ENCODE data around the gene OR10A4.

DNA sequence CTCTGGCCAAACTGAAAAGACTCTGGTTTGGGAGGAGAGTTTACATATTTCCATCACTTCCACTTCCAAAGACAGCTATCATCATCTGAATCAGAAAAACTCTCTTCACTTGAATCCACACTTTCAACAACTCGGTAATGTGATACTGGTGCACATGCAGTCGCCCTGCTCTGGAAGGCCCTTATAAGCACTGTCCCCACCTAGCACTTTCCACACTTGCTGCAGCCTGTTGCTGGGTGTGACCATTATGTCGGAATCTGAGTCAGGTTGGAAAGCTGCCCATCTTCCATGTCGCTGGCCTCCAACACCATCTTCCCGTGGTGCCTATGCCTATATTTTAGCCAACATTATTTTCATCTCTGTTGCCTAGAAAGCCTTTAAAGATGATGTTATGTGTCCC is 32.1 kb upstream of the OR10A4 start:
- TF ChIP-seq CTCF (IDR thresholded peaks at IDR 0.05 in 2 of 3, conservative IDR thresholded peaks at IDR 0.05 in 1 of 3; ENCODE audit: control insufficient read depth in 2 of 3, extremely low read depth in 1 of 3, insufficient read depth in 1 of 3, low read depth in 3 of 3, low read length in 3 of 3) (no peak), SREBF2 (IDR thresholded peaks at IDR 0.05; ENCODE audit: low read length) (no peak), FOXK2 (IDR thresholded peaks at IDR 0.05) (no peak), CHD2 (IDR thresholded peaks at IDR 0.05; ENCODE audit: borderline replicate concordance, low read depth, low read length) (no peak), CREB1 (IDR thresholded peaks at IDR 0.05; ENCODE audit: low read depth) (no peak), TAF1 (IDR thresholded peaks at IDR 0.05; ENCODE audit: borderline replicate concordance, low read depth, low read length) (no peak), NRF1 (conservative IDR thresholded peaks at IDR 0.05; ENCODE audit: low read depth, low read length) (no peak), POLR2AphosphoS2 (IDR thresholded peaks at IDR 0.05; ENCODE audit: low read depth, low read length) (no peak), GABPA (IDR thresholded peaks at IDR 0.05; ENCODE audit: low read depth) (no peak), NR2F1 (conservative IDR thresholded peaks at IDR 0.05) (no peak)
